SK-N-SH (cell line): Measurements from ENCODE around the gene GSPT2.

Experiments
- POLR2AphosphoS5 ChIP-seq: IDR thresholded peaks from 2 replicates; pipeline ENCODE4 v1.6.1; 2012; ENCODE audit warnings: low read depth, low read length
- RFX5 ChIP-seq: IDR thresholded peaks from 2 replicates; pipeline ENCODE4 v1.6.1; 2012; ENCODE audit warnings: mild to moderate bottlenecking, improper control_type of control experiment, low read length

- TF ChIP-seq RFX5 (no peak), POLR2AphosphoS5 (no peak)
Observed at GRCh38 chrX:51728202-51728601, 15.0 kb upstream of the GSPT2 start.
